Stimulated activated memory B cell treated with anti-CD40 and anti-IgM and Interleukin-4, amounts not matched to agents 10 μg/mL and 1 μg/mL and 100 μg/mL, for 72 hours (primary cell): ENCODE results near the gene TTC31.

ENCODE experiments used
- ATAC-seq: fragments of 150-1000 bp; cut with Tn5 transposase; 2 replicates; pipeline ENCODE4 v1.10.0; 2021
- H3K27ac Mint-ChIP-seq: one replicate; pipeline ENCODE4 v1.8.0; 2022; ENCODE audit warnings: mild to moderate bottlenecking, mixed read lengths
- H3K27me3 Mint-ChIP-seq: one replicate; pipeline ENCODE4 v1.8.0; 2022; ENCODE audit warnings: mixed read lengths
- H3K36me3 Mint-ChIP-seq: one replicate; pipeline ENCODE4 v1.8.0; 2022; ENCODE audit warnings: mixed read lengths
- H3K4me1 Mint-ChIP-seq: one replicate; pipeline ENCODE4 v1.8.0; 2022; ENCODE audit warnings: mixed read lengths
- H3K4me3 Mint-ChIP-seq: one replicate; pipeline ENCODE4 v1.8.0; 2022; ENCODE audit warnings: mild to moderate bottlenecking, moderate library complexity, mixed read lengths
- H3K9me3 Mint-ChIP-seq: one replicate; pipeline ENCODE4 v1.8.0; 2022; ENCODE audit warnings: mixed read lengths

Gene TTC31

DNA sequence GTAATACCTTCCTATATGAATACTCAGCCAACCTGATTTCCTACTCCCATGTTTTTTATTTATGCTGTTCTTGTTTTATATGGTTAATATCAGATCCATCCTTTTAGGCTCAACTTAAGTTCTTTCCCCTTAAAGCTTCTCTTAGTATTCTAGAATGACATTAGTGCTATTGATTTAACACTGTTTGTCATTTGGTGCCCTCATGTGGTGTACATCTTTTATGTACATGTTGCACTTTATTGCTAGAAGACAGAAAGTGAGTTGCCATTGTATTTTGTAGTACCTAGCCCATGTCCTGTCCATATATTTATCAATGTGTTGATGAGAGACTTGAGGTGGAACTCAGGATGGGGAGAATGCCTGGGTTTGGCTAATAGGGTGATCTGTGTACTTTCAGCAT, 49.3 kb downstream of the TTC31 start:
- Mint-ChIP-seq H3K27me3 (no peaks in the 10 kb centered on the region), H3K9me3 (no peaks in the 10 kb centered on the region), H3K36me3 (peaks cover 37% of the 10 kb centered on the region), H3K4me3 (peak overlapping the region; percentile 27), H3K27ac (no peak overlapping the region), H3K4me1 (peaks cover 48% of the 10 kb centered on the region)
- ATAC-seq, result no peak

DNA sequence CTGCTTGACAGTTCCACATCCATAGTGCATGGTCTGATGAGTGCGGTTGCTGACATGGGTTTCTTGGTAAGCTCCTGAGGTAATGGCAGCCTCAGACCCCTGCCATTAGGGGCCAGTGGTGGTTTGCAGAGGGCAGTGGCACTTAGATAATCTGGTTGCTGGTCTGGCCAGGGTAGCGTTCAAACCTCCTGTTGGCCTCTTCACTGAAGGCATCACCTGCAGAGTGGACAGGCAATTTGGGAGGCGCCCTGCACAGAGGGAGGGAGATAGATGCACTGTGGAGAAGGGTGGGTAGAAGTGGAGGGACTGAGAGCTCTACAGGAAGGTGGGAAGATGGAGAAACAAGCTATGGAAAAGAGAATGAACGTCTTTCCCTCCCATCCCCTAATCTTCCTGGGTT, 50.6 kb downstream of the TTC31 start:
- no peak for ATAC-seq
- H3K36me3 Mint-ChIP-seq, result peaks cover 24% of the 10 kb centered on the region
- no peak overlapping the region for H3K4me3 Mint-ChIP-seq
- H3K9me3 Mint-ChIP-seq, result no peaks in the 10 kb centered on the region
- H3K27me3 Mint-ChIP-seq, result no peaks in the 10 kb centered on the region
- peaks cover 48% of the 10 kb centered on the region for H3K4me1 Mint-ChIP-seq
- H3K27ac Mint-ChIP-seq, result no peak overlapping the region

DNA sequence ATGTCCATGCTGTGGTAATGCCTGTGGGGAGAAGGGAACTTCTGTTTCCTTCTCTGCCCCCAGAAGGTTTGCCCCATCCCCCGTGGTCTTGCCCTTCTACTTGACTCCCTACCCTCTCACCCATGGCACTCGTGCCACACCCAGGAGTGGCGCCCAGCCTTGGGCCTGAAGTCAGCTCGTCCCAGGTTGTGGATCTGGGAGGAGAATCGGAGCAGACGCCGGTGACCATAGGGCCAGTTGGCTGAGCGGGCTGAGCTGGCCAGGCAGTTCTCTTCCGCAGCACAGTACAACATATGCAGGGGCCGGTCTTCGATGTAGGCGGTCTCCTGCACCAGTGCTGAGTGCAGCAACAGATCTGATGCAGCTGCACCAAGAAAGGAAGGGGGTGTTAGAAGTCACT, 51.5 kb downstream of the TTC31 start:
- peaks cover 51% of the 10 kb centered on the region for H3K4me1 Mint-ChIP-seq
- H3K9me3 Mint-ChIP-seq, result no peaks in the 10 kb centered on the region
- H3K4me3 Mint-ChIP-seq, result no peak overlapping the region
- H3K36me3 Mint-ChIP-seq, result peaks cover 21% of the 10 kb centered on the region
- H3K27ac Mint-ChIP-seq, result no peak overlapping the region
- H3K27me3 Mint-ChIP-seq, result no peaks in the 10 kb centered on the region
- no peak for ATAC-seq

DNA sequence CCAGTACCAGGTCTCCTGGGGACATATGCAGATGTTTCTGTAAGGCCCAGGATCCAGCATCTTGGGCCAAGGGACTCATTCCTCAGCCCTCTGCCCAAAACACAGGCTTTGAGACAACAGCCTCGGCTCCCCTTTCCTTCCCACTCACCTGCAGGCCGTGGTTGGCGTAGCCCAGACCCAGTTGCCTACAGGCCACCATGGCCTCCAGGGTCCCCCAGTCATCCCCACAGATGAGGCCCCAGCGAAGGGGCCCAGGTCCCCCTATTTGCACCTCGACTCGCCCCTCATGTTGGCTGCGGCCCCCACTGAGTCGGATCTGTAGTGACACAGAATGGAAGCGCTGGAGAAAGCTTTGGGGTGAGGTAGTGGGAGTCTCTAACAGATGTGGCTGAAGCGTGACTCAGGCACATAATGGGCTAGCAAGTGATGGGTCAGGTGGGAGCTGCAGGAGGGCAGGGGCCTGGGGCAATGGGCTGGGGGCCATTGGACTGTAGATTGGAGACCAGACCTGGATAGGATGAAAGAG, 52.6 kb downstream of the TTC31 start:
- no peak for ATAC-seq
- Mint-ChIP-seq H3K36me3 (peaks cover 21% of the 10 kb centered on the region), H3K27me3 (no peaks in the 10 kb centered on the region), H3K27ac (no peak overlapping the region), H3K4me3 (no peak overlapping the region), H3K4me1 (peaks cover 57% of the 10 kb centered on the region), H3K9me3 (no peaks in the 10 kb centered on the region)

DNA sequence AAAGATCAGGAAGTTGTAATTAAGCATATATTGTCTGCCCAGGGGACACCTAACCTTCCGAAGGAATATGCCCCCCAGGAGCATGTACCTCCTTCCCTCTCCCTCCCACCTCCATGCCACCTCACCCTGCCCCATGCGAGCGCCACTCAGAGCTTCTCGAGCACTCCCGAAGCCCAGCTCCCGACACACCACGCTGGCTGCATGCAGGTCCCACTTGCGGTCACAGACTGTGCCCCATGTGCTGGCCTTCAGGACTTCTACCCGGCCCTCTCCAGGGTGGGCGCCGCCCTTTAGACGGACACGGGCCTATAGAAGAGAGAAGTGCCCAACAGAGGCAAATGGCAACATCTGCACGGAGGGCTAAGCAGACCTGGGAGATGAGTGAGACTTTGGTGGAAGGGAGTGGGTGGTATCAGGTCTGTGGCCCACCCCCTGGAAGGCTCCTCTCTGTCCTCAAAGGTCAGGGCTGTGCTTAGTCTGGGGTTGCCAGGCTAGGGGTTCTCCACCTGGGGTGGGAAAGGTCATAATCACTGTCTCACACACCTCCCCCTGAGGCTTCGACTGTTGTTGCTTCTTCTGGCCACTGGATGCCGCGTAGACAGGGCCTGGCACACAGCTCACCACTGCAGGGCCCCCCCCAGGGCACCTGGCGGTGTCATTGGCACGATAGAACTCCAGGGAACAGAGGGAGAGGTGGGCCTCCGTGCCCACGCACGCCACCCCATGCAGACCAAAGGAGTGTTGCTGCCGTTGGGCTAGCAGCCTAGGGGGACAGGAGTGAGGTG, 53.5 kb downstream of the TTC31 start:
- ATAC-seq, result peak; percentile 65
- H3K27ac Mint-ChIP-seq, result no peak overlapping the region
- H3K36me3 Mint-ChIP-seq, result peaks cover 13% of the 10 kb centered on the region
- no peak overlapping the region for H3K4me3 Mint-ChIP-seq
- H3K9me3 Mint-ChIP-seq, result no peaks in the 10 kb centered on the region
- H3K27me3 Mint-ChIP-seq, result no peaks in the 10 kb centered on the region
- peaks cover 49% of the 10 kb centered on the region for H3K4me1 Mint-ChIP-seq

DNA sequence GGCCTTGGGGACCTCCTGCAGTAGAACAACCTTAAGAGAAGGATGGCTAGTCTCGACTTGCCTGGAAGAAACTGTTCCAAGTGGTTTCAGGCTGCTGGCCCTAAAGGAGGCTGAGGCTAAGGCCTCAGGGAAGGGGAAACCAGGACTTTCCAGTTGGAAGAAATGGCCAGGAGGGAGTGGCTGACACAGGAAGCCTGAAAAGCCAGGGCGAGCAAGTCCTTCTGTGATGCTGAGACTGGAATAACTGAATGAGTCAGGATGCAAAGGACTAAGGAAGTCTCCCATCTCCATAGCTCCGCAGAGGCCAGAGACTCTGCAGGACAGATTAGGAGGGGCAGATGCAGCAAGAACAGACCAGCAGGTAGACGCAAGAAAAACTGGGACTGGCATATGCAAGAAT, 54.3 kb downstream of the TTC31 start:
- H3K36me3 Mint-ChIP-seq, result peaks cover 13% of the 10 kb centered on the region
- H3K27ac Mint-ChIP-seq, result no peak overlapping the region
- peaks cover 41% of the 10 kb centered on the region for H3K4me1 Mint-ChIP-seq
- no peaks in the 10 kb centered on the region for H3K9me3 Mint-ChIP-seq
- no peak for ATAC-seq
- H3K4me3 Mint-ChIP-seq, result no peak overlapping the region
- H3K27me3 Mint-ChIP-seq, result no peaks in the 10 kb centered on the region

DNA sequence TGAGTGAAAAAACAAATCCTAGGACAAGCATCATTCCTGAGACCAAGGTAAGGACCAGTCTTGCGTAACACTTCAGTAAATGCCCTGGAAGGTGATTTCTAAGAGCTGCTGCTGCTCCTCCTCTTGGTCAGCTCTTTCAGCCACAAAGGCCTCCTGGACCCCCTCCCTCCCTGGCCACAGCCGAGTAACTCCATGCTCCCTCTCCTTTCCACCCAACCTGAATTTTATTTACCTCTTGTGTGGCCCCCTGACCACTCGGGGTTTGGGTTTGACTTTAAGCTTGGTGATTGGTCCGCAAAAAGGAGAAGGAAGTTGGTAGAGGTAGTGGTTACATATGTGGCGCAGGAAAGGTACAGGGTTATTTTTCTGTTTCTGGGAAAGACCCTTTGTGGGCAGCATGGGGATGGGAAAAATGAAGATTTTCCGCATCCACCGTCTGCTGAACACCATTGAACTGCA, 56.0 kb downstream of the TTC31 start:
- H3K27me3 Mint-ChIP-seq, result no peaks in the 10 kb centered on the region
- H3K4me3 Mint-ChIP-seq, result peak overlapping the region; percentile 61
- peak overlapping the region; percentile 89 for H3K27ac Mint-ChIP-seq
- H3K4me1 Mint-ChIP-seq, result peaks cover 37% of the 10 kb centered on the region
- H3K36me3 Mint-ChIP-seq, result peaks cover 16% of the 10 kb centered on the region
- ATAC-seq, result peak; percentile 73
- no peaks in the 10 kb centered on the region for H3K9me3 Mint-ChIP-seq

DNA sequence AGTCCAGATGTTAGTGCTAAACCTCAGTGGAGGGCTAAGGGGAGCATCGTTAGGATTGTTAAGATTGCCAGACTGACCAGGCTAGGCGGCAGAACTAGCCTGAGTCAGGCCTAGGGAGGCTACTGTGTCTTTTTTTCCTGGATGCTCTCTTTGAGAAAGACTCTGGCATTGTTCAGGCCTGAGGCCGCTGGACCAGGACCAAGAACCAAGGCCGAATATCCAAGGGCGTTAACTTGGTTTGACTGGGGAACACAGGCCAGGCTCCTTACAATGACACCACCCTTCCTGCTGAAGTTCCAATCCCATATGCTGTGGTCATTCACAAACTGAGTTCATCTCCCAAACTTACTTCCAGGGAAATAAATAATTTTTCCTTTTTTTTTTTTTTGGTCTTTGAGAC, 57.4 kb downstream of the TTC31 start:
- peaks cover 37% of the 10 kb centered on the region for H3K4me1 Mint-ChIP-seq
- no peaks in the 10 kb centered on the region for H3K9me3 Mint-ChIP-seq
- ATAC-seq, result no peak
- H3K4me3 Mint-ChIP-seq, result no peak overlapping the region
- H3K27me3 Mint-ChIP-seq, result no peaks in the 10 kb centered on the region
- H3K27ac Mint-ChIP-seq, result peak overlapping the region; percentile 89
- H3K36me3 Mint-ChIP-seq, result peaks cover 16% of the 10 kb centered on the region

DNA sequence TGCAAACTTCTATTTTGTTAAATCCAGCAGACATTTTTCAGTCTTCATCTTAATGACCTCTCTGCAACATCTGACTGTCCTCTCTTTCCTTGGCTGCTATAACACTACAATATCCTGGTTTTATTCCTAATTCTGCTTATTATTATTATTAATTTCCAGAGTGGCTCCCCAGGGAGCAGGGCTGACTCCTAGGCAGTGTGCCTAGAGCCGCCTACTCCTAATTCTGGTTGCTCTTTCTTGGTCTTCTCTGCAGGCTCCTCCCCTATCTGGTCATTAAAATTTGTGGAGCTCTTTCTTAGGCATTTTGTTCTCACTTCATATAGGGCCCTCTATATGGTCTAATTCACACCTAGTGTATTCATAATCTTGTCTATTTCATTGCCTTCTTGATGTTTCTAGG, 60.1 kb downstream of the TTC31 start:
- Mint-ChIP-seq H3K9me3 (no peaks in the 10 kb centered on the region), H3K4me3 (no peak overlapping the region), H3K27me3 (no peaks in the 10 kb centered on the region), H3K4me1 (peaks cover 21% of the 10 kb centered on the region), H3K36me3 (peaks cover 16% of the 10 kb centered on the region), H3K27ac (no peak overlapping the region)
- no peak for ATAC-seq
